K562 (cell line): ENCODE measurements around the gene NKX2-2. TPM values are rescaled to one million over a fixed set of nuclear protein-coding genes. Genes with fewer than 3 reads are reported as not detected.

Source experiments
- ATAC-seq: fragments of 200-7000 bp; cut with Tn5 transposase; 3 replicates; pipeline ENCODE4 v1.9.1; 2020; ENCODE audit warnings: moderate library complexity
- BruUV-seq: library from RNA; stranded (reverse); fragments of 400-500 nt; replicated peaks from 2 replicates; lab custom pipeline; 2021; lab: Mats Ljungman, UMichigan
- CTCF ChIA-PET: fragments of 300-600 bp; formaldehyde crosslinking; extraction: SDS; loops from one replicate; lab custom pipeline; 2021; ENCODE audit warnings: low intra/inter-chr PET ratio; lab: Yijun Ruan, JAX
- POLR2A ChIA-PET: fragments of 300-600, 350-650 bp; sonication (Branson Sonifier 250); formaldehyde crosslinking; extraction: SDS; loops from one replicate; lab custom pipeline; 2021; ENCODE audit warnings: antibody characterized with exemption, inconsistent platforms; lab: Yijun Ruan, JAX
- DNase-seq, 4 experiments: peaks; one replicate each; pipeline versions ENCODE4 v3.0.0 to v3.0.0-alpha.2; 2011 to 2018; ENCODE audit warnings: low spot score in 3 of 4, mixed read lengths in 3 of 4; ENCODE audit errors: extremely low read depth in 1 of 4
- FAIRE-seq: peaks from 2 replicates; lab custom pipeline; 2011; peaks lifted over from hg19 to GRCh38; lab: Jason Lieb, UNC
- H2AFZ ChIP-seq: 2 replicates; pipeline ENCODE4 v1.6.0; 2011; ENCODE audit warnings: low read depth, low read length, control low read depth, inconsistent platforms
- H3K27ac ChIP-seq: fragments of 200-600 bp; 3 replicates; pipeline ENCODE4 v1.8.0; 2011; ENCODE audit warnings: low read depth, mild to moderate bottlenecking, control low read depth, inconsistent platforms, low read length, moderate library complexity, mixed read lengths; ENCODE audit errors: extremely low read depth
- H3K27me3 ChIP-seq, 2 experiments: fragments of 300-600 bp in 1 of 2; 2 replicates in 1 of 2; 3 replicates in 1 of 2; pipeline versions ENCODE4 v1.6.0 to v1.8.0; 2011; ENCODE audit warnings: inconsistent platforms in 2 of 2, low read length in 2 of 2, mild to moderate bottlenecking in 1 of 2, mixed read lengths in 1 of 2, moderate library complexity in 1 of 2; ENCODE audit not compliant: control insufficient read depth in 2 of 2, insufficient read depth in 2 of 2
- H3K36me3 ChIP-seq: fragments of 300-600 bp; 3 replicates; pipeline ENCODE4 v1.8.0; 2011; ENCODE audit warnings: mild to moderate bottlenecking, low read length, inconsistent platforms; ENCODE audit not compliant: control insufficient read depth, insufficient read depth
- H3K4me1 ChIP-seq, 2 experiments: fragments of 200-600 bp in 1 of 2; replicated peaks in 1 of 2; 2 replicates in 1 of 2; 3 replicates in 1 of 2; pipeline versions ENCODE4 v1.5.1 to v1.8.0; 2011; ENCODE audit warnings: inconsistent platforms in 2 of 2, low read length in 2 of 2, mild to moderate bottlenecking in 1 of 2, mixed read lengths in 1 of 2, moderate library complexity in 1 of 2; ENCODE audit not compliant: control insufficient read depth in 2 of 2, insufficient read depth in 2 of 2
- H3K4me2 ChIP-seq: 2 replicates; pipeline ENCODE4 v1.6.1; 2011; ENCODE audit warnings: low read length, control low read depth, inconsistent platforms, mixed read lengths; ENCODE audit not compliant: insufficient read depth
- H3K4me3 ChIP-seq: fragments of 200-600 bp; sonication (generic), shearing (Covaris generic); 2 replicates; pipeline ENCODE4 v1.5.1; 2016; ENCODE audit warnings: control low read depth, inconsistent platforms
- H3K79me2 ChIP-seq: fragments of 200-600 bp; 3 replicates; pipeline ENCODE4 v1.8.0; 2011; ENCODE audit warnings: low read length, inconsistent platforms; ENCODE audit not compliant: control insufficient read depth, insufficient read depth
- H3K9ac ChIP-seq, 2 experiments: 2 replicates each; pipeline versions ENCODE4 v1.6.0 to v1.6.1; 2011; ENCODE audit warnings: low read depth in 2 of 2, low read length in 2 of 2, control low read depth in 1 of 2, inconsistent platforms in 1 of 2, mild to moderate bottlenecking in 1 of 2, mixed read lengths in 1 of 2; ENCODE audit not compliant: insufficient read depth in 1 of 2
- H3K9me1 ChIP-seq: one replicate; pipeline ENCODE4 v1.6.0; 2011; ENCODE audit warnings: inconsistent platforms, mild to moderate bottlenecking, low read length, moderate library complexity; ENCODE audit not compliant: control insufficient read depth, insufficient read depth
- H3K9me3 ChIP-seq: replicated peaks from 2 replicates; pipeline ENCODE4 v1.5.1; 2011; ENCODE audit warnings: low read depth, low read length, inconsistent platforms; ENCODE audit not compliant: control insufficient read depth, insufficient read depth
- H4K20me1 ChIP-seq: replicated peaks from 2 replicates; pipeline ENCODE4 v1.6.1; 2011; ENCODE audit warnings: low read length, inconsistent platforms, mixed read lengths; ENCODE audit not compliant: control insufficient read depth, insufficient read depth
- HDAC3 ChIP-seq: fragments of 450-650 bp; IDR thresholded peaks from 2 replicates; pipeline ENCODE4 v1.6.1; 2018; ENCODE audit warnings: borderline replicate concordance, mild to moderate bottlenecking, moderate library complexity; ENCODE audit not compliant: partially characterized antibody
- KLF13 ChIP-seq: fragments of 450-650 bp; IDR thresholded peaks from 2 replicates; pipeline ENCODE4 v1.6.1; 2016; ENCODE audit warnings: missing genetic modification characterization, low read depth, mild to moderate bottlenecking, missing compliant biosample characterization, moderate library complexity, borderline replicate concordance
- MBD2 ChIP-seq: sonication (generic); IDR thresholded peaks from 2 replicates; pipeline ENCODE4 v1.6.1; 2016; ENCODE audit warnings: low read depth, borderline replicate concordance
- MCM7 ChIP-seq, 2 experiments: fragments of 450-650 bp; IDR thresholded peaks; 2 replicates each; pipeline ENCODE4 v1.6.1; 2016 to 2018
- NFE2L1 ChIP-seq: fragments of 450-650 bp; IDR thresholded peaks from 2 replicates; pipeline ENCODE4 v1.6.1; 2016; ENCODE audit warnings: missing genetic modification characterization, low read depth, mild to moderate bottlenecking, missing compliant biosample characterization, moderate library complexity, borderline replicate concordance
- NFYB ChIP-seq: IDR thresholded peaks from 2 replicates; pipeline ENCODE4 v1.6.1; 2011; ENCODE audit warnings: mild to moderate bottlenecking, moderate library complexity; ENCODE audit not compliant: insufficient read length; ENCODE audit errors: extremely low read depth
- NR1H2 ChIP-seq: sonication (generic); formaldehyde crosslinking; IDR thresholded peaks from 2 replicates; pipeline ENCODE4 v1.4.0; 2020; ENCODE audit warnings: mild to moderate bottlenecking, missing genetic modification reagents
- WGBS: fragments of 100-300 bp; shearing (Covaris generic); methylation state at CpG from one replicate; pipeline ENCODE4 v1.1.6; 2016; ENCODE audit warnings: low coverage, mixed read lengths; ENCODE audit not compliant: insufficient coverage; ENCODE audit errors: missing lambda C conversion rate; 5-methylcytosine and 5-hydroxymethylcytosine counted together
- in situ Hi-C: fragments of 300-500 bp; cut with MboI; formaldehyde crosslinking; loops from 4 replicates; pipeline ENCODE4 v1.15.0; 2018; ENCODE audit warnings: inconsistent platforms, mixed read lengths
- intact Hi-C: fragments of 100-400 bp; cut with micrococcal nuclease; formaldehyde crosslinking; loops from 2 replicates; pipeline ENCODE4 v1.14.2; 2022
- polyA plus RNA-seq, 8 experiments: library from polyadenylated mRNA; depleted of rRNA in 4 of 8; stranded (reverse) in 5 of 8; unstranded in 3 of 8; fragments of >200 nt; fragmentation: Nextera tagmentation in 2 of 8; fragmentation: Illumina TruSeq in 1 of 8; extraction: Ambion mirVana in 2 of 8; extraction: Trizol in 1 of 8; gene quantifications; 2 replicates each; pipeline versions ENCODE4 v1.2.1 to v1.2.3, GENCODE V29; 2011 to 2014; ENCODE audit warnings: inconsistent platforms in 1 of 8, missing spikeins in 1 of 8
- total RNA-seq, 7 experiments: library from RNA; depleted of rRNA in 6 of 7; stranded (reverse); fragments of >200 nt in 6 of 7; fragmentation: Illumina TruSeq in 2 of 7; extraction: Trizol in 2 of 7; gene quantifications; 2 replicates each; pipeline versions ENCODE4 v1.2.1 to v1.2.3, GENCODE V29; 2011 to 2021; ENCODE audit warnings: low replicate concordance in 1 of 7
- TF ChIP-seq, protein P1 (sequence below): IDR thresholded peaks from 2 replicates; pipeline ENCODE4 v1.6.1; 2014; ENCODE audit warnings: antibody characterized with exemption
- TF ChIP-seq, protein P2 (sequence below): IDR thresholded peaks from 2 replicates; pipeline ENCODE4 v1.6.1; 2011; ENCODE audit not compliant: insufficient read length; ENCODE audit errors: extremely low read depth

Gene NKX2-2
- total and polyA plus RNA-seq, 9 of the 15 experiments (the other 6 are each of a cell fraction or from before 2014, with no cell fraction given), result 0.04 TPM; not detected in 8

DNA sequence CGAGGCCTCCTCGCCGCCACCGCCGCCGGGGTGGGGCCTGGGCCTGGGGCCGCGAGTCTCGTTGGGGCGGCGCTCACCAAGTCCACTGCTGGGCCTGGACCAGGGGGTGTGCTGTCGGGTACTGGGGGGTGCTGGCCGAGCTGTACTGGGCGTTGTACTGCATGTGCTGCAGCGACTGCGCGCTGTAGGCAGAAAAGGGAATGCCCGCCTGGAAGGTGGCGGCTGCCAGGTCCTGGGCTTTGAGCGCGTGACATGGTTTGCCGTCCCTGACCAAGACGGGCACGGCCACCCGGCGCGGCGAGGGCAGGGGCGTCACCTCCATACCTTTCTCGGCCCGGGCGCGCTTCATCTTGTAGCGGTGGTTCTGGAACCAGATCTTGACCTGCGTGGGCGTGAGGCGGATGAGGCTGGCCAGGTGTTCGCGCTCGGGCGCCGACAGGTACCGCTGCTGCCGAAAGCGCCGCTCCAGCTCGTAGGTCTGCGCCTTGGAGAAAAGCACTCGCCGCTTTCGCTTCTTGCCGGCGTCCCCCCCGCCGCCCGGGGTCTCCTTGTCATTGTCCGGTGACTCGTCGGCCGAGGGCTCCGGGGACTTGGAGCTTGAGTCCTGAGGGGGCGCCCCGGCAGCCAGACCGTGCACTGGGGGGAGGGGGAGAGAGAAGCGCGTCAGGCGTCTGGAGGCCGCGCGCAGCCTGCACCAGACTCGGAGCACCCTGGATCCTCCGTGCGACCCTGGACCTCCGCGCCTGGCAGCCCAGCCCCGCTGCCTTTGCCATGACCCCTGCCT lies 1.8 kb downstream of the NKX2-2 start (continued):
- TF ChIP-seq KLF13 (tag), result no peak
- TF ChIP-seq, protein P1, sequence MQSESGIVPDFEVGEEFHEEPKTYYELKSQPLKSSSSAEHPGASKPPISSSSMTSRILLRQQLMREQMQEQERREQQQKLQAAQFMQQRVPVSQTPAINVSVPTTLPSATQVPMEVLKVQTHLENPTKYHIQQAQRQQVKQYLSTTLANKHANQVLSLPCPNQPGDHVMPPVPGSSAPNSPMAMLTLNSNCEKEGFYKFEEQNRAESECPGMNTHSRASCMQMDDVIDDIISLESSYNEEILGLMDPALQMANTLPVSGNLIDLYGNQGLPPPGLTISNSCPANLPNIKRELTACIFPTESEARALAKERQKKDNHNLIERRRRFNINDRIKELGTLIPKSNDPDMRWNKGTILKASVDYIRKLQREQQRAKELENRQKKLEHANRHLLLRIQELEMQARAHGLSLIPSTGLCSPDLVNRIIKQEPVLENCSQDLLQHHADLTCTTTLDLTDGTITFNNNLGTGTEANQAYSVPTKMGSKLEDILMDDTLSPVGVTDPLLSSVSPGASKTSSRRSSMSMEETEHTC, result no peak
- TF ChIP-seq NR1H2, result no peak
- TF ChIP-seq MCM7 (IDR thresholded peaks at IDR 0.05), result no peak
- no peak for TF ChIP-seq HDAC3
- TF ChIP-seq NFE2L1 (tag), result no peak

DNA sequence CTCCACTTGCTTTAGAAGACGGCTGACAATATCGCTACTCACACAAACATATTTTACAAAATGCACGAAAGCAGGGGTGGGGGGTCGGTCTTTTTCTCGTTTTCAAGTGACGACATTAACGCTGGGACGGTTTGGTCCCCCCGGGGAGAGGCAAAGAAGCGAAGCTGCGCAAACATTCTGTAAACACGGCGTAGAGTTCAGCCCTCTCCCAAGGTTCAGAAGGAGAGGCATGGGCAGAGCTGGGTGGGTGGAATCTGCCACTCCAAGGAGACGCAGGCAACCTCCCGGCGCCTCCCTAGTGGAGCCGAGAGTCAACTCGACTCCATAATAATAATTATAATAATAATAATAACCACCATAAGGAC lies 2.4 kb downstream of the NKX2-2 start:
- Histone ChIP-seq H3K27me3 (peaks cover 6 to 44% of the 10 kb centered on the region in 2 experiments), H3K9me1 (no peaks in the 10 kb centered on the region), H3K4me2 (no peak overlapping the region), H4K20me1 (no peaks in the 10 kb centered on the region), H3K27ac (no peak overlapping the region), H2AFZ (no peak overlapping the region), H3K36me3 (no peaks in the 10 kb centered on the region), H3K4me3 (no peak overlapping the region), H3K79me2 (no peaks in the 10 kb centered on the region), H3K9ac (no peak overlapping the region), H3K4me1 (peaks cover 0 to 7% of the 10 kb centered on the region in 2 experiments; a peak in 2 of 5 replicates), H3K9me3 (no peaks in the 10 kb centered on the region)
- BruUV-seq, result no TSS peak
- ChIA-PET CTCF (no interaction called here), POLR2A (no interaction called here)
- in situ Hi-C loops, result no loop called here
- 13% methylated on average over 4 of the region's 18 CpGs for WGBS
- DNase-seq (no peak), FAIRE-seq (no peak), ATAC-seq (no peak)
- no peak for TF ChIP-seq MBD2
- TF ChIP-seq, protein P2, sequence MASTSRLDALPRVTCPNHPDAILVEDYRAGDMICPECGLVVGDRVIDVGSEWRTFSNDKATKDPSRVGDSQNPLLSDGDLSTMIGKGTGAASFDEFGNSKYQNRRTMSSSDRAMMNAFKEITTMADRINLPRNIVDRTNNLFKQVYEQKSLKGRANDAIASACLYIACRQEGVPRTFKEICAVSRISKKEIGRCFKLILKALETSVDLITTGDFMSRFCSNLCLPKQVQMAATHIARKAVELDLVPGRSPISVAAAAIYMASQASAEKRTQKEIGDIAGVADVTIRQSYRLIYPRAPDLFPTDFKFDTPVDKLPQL, result no peak
- TF ChIP-seq NFYB, result no peak
- intact Hi-C loops, result no loop called here
